DND-41 (cell line): ENCODE results near the gene NPR3.

Source experiments
- ATAC-seq: fragments of 200-7000 bp; cut with Tn5 transposase; 3 replicates; pipeline ENCODE4 v1.9.1; 2021; ENCODE audit warnings: low read depth; ENCODE audit not compliant: insufficient read depth
- DNase-seq: peaks from one replicate; pipeline ENCODE4 v3.0.0-alpha.2; 2020
- H2AFZ ChIP-seq: 2 replicates; pipeline ENCODE4 v1.6.0; 2012; ENCODE audit warnings: low read depth, low read length
- H3K27ac ChIP-seq: 2 replicates; pipeline ENCODE4 v1.5.1; 2012; ENCODE audit warnings: low read length, inconsistent platforms
- H3K27me3 ChIP-seq: fragments of 200-600 bp; sonication (generic); 2 replicates; pipeline ENCODE4 v1.6.0; 2012; ENCODE audit warnings: low read length, mild to moderate bottlenecking, inconsistent platforms; ENCODE audit not compliant: insufficient read depth, poor library complexity
- H3K36me3 ChIP-seq: 2 replicates; pipeline ENCODE4 v1.5.1; 2012; ENCODE audit warnings: low read length, inconsistent platforms; ENCODE audit not compliant: insufficient read depth
- H3K4me1 ChIP-seq: 2 replicates; pipeline ENCODE4 v1.5.1; 2012; ENCODE audit warnings: mild to moderate bottlenecking, low read length; ENCODE audit not compliant: insufficient read depth
- H3K4me2 ChIP-seq: 2 replicates; pipeline ENCODE4 v1.6.0; 2012; ENCODE audit warnings: mild to moderate bottlenecking, moderate library complexity, low read length, inconsistent platforms; ENCODE audit not compliant: insufficient read depth
- H3K4me3 ChIP-seq, 2 experiments: fragments of 200-600 bp in 1 of 2; shearing (Covaris generic) in 1 of 2; 2 replicates each; pipeline ENCODE4 v1.5.1; 2012 to 2016; ENCODE audit warnings: inconsistent platforms in 2 of 2, low read length in 2 of 2, mild to moderate bottlenecking in 2 of 2, low read depth in 1 of 2, moderate library complexity in 1 of 2
- H3K79me2 ChIP-seq: 2 replicates; pipeline ENCODE4 v1.6.0; 2012; ENCODE audit warnings: low read length, inconsistent platforms; ENCODE audit not compliant: insufficient read depth
- H3K9ac ChIP-seq: 2 replicates; pipeline ENCODE4 v1.6.0; 2012; ENCODE audit warnings: low read depth, mild to moderate bottlenecking, inconsistent platforms, low read length, moderate library complexity
- H3K9me3 ChIP-seq: 2 replicates; pipeline ENCODE4 v1.5.1; 2012; ENCODE audit warnings: low read length, moderate library complexity, mild to moderate bottlenecking, inconsistent platforms; ENCODE audit not compliant: insufficient read depth, severe bottlenecking
- H4K20me1 ChIP-seq: 2 replicates; pipeline ENCODE4 v1.6.0; 2012; ENCODE audit warnings: low read length; ENCODE audit not compliant: insufficient read depth
- EZH2 ChIP-seq: IDR thresholded peaks from 3 replicates; pipeline ENCODE4 v1.6.1; 2012; ENCODE audit warnings: borderline replicate concordance, low read depth, mild to moderate bottlenecking, moderate library complexity, low read length, inconsistent platforms; ENCODE audit not compliant: severe bottlenecking
- TF ChIP-seq, protein P1 (sequence below): IDR thresholded peaks from 2 replicates; pipeline ENCODE4 v1.5.1; 2012; ENCODE audit warnings: borderline replicate concordance, low read length, moderate library complexity, mild to moderate bottlenecking; ENCODE audit not compliant: poor library complexity, severe bottlenecking; ENCODE audit errors: extremely low read depth

NPR3 gene

GRCh38 chr5:32785611-32786254 is 74.6 kb downstream of the NPR3 start:
- DNase-seq (no peak), ATAC-seq (no peak)
- no peak overlapping the region for H3K27ac ChIP-seq
- H3K36me3 ChIP-seq, result no peaks in the 10 kb centered on the region
- no peaks in the 10 kb centered on the region for H3K4me1 ChIP-seq
- H2AFZ ChIP-seq, result no peak overlapping the region
- H3K27me3 ChIP-seq, result no peaks in the 10 kb centered on the region
- no peak overlapping the region for H3K4me2 ChIP-seq
- no peak overlapping the region for H3K9ac ChIP-seq
- H3K79me2 ChIP-seq, result no peaks in the 10 kb centered on the region
- no peaks in the 10 kb centered on the region for H3K9me3 ChIP-seq
- H3K4me3 ChIP-seq, result no peak overlapping the region
- no peaks in the 10 kb centered on the region for H4K20me1 ChIP-seq
- TF ChIP-seq, protein P1, sequence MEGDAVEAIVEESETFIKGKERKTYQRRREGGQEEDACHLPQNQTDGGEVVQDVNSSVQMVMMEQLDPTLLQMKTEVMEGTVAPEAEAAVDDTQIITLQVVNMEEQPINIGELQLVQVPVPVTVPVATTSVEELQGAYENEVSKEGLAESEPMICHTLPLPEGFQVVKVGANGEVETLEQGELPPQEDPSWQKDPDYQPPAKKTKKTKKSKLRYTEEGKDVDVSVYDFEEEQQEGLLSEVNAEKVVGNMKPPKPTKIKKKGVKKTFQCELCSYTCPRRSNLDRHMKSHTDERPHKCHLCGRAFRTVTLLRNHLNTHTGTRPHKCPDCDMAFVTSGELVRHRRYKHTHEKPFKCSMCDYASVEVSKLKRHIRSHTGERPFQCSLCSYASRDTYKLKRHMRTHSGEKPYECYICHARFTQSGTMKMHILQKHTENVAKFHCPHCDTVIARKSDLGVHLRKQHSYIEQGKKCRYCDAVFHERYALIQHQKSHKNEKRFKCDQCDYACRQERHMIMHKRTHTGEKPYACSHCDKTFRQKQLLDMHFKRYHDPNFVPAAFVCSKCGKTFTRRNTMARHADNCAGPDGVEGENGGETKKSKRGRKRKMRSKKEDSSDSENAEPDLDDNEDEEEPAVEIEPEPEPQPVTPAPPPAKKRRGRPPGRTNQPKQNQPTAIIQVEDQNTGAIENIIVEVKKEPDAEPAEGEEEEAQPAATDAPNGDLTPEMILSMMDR, result no peak
- no peak for TF ChIP-seq EZH2

DNA sequence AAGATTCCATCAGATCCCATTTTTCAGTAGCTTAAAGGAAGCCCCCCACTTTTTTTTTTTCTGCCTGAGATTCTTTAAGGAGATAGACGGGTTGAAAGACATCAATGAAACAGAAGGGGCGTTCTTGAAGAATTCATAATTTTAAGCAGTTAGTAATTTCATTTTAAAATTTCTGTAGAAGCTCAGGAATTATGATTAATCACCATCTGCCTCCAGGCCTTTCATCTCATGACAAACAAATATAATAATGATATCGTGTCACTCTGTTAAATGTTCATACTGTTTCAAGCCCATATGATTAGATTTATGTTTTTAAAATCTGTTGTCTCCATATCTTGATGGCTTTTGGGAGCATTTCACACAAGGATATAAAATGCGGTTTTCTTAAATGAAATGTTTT is 75.2 kb downstream of the NPR3 start:
- ATAC-seq (no peak), DNase-seq (no peak)
- H3K36me3 ChIP-seq, result no peaks in the 10 kb centered on the region
- TF ChIP-seq EZH2, result no peak
- TF ChIP-seq, protein P1, result no peak
- no peaks in the 10 kb centered on the region for H3K27me3 ChIP-seq
- no peak overlapping the region for H2AFZ ChIP-seq
- H3K9ac ChIP-seq, result no peak overlapping the region
- no peaks in the 10 kb centered on the region for H3K79me2 ChIP-seq
- no peak overlapping the region for H3K4me2 ChIP-seq
- no peaks in the 10 kb centered on the region for H4K20me1 ChIP-seq
- no peaks in the 10 kb centered on the region for H3K4me1 ChIP-seq
- no peak overlapping the region for H3K27ac ChIP-seq
- no peak overlapping the region for H3K4me3 ChIP-seq
- H3K9me3 ChIP-seq, result no peaks in the 10 kb centered on the region

- no peak overlapping the region for H2AFZ ChIP-seq
- H3K36me3 ChIP-seq, result no peaks in the 10 kb centered on the region
- no peaks in the 10 kb centered on the region for H3K27me3 ChIP-seq
- H3K4me1 ChIP-seq, result no peaks in the 10 kb centered on the region
- no peaks in the 10 kb centered on the region for H3K9me3 ChIP-seq
- no peak overlapping the region for H3K4me3 ChIP-seq
- no peaks in the 10 kb centered on the region for H3K79me2 ChIP-seq
- ATAC-seq (no peak), DNase-seq (no peak)
- no peak overlapping the region for H3K4me2 ChIP-seq
- no peak for TF ChIP-seq EZH2
- TF ChIP-seq, protein P1, result no peak
- no peaks in the 10 kb centered on the region for H4K20me1 ChIP-seq
- H3K27ac ChIP-seq, result no peak overlapping the region
- H3K9ac ChIP-seq, result no peak overlapping the region
These were observed 79.4 kb downstream of the NPR3 start for GRCh38 chr5:32790411-32790951.
